Stomach (tissue), 9 donors: Measurements from ENCODE around the gene TCTN2. TPM values are rescaled to one million over a fixed set of nuclear protein-coding genes. Genes with fewer than 3 reads are reported as not detected.

Source experiments
- DNase-seq, 2 donors: peaks; one replicate each; pipeline versions ENCODE4 v3.0.0 to v3.0.0-alpha.2; 2013 to 2019
- H3K27ac ChIP-seq, 5 donors: fragments of 200-600 bp in 4 of 5; sonication (generic) in 4 of 5; one replicate each; pipeline ENCODE4 v1.5.1; 2013 to 2019; ENCODE audit warnings: mild to moderate bottlenecking in 1 of 5, moderate library complexity in 1 of 5
- H3K27me3 ChIP-seq, 3 donors: fragments of 200-600 bp; sonication (generic); one replicate each; pipeline ENCODE4 v1.5.1; 2017 to 2019; ENCODE audit warnings: mixed run types in 1 of 3
- H3K36me3 ChIP-seq, 4 donors: fragments of 200-600 bp; sonication (generic); 1 replicate in 3 of 4; 2 replicates in 1 of 4; pipeline ENCODE4 v1.5.1; 2016 to 2019
- H3K4me1 ChIP-seq, 4 donors: fragments of 200-600 bp; sonication (generic); one replicate each; pipeline ENCODE4 v1.5.1; 2016 to 2019
- H3K4me3 ChIP-seq, 4 donors: fragments of 200-600 bp; sonication (generic) in 3 of 4; one replicate each; pipeline ENCODE4 v1.5.1; 2016 to 2019; ENCODE audit warnings: mild to moderate bottlenecking in 1 of 4
- H3K9me3 ChIP-seq, 4 donors: fragments of 200-600 bp; sonication (generic); one replicate each; pipeline ENCODE4 v1.5.1; 2016 to 2019
- EP300 ChIP-seq: sonication (generic); formaldehyde crosslinking; IDR thresholded peaks from one replicate; pipeline ENCODE4 v1.6.1; 2017; ENCODE audit warnings: antibody characterized with exemption
- POLR2A ChIP-seq, 4 donors: fragments of 450-650 bp; IDR thresholded peaks; one replicate each; pipeline ENCODE4 v1.6.1; 2016; ENCODE audit warnings: antibody characterized with exemption in 4 of 4, control low read depth in 2 of 4, mild to moderate bottlenecking in 1 of 4, moderate library complexity in 1 of 4
- POLR2AphosphoS5 ChIP-seq, 3 donors: sonication (generic); formaldehyde crosslinking; IDR thresholded peaks; one replicate each; pipeline ENCODE4 v1.6.1; 2016; ENCODE audit warnings: antibody characterized with exemption in 3 of 3
- WGBS, 5 donors: extraction: QIAGEN DNeasy Blood & Tissue Kit in 3 of 5; methylation state at CpG; one replicate each; pipeline versions ENCODE4 v1.1.5 to v1.1.7; 2013 to 2018; 5-methylcytosine and 5-hydroxymethylcytosine counted together
- intact Hi-C: fragments of 100-400 bp; cut with DNase I; formaldehyde crosslinking; loops from one replicate; pipeline ENCODE4 v1.15.1; 2023; ENCODE audit warnings: low total_unique reads
- polyA plus RNA-seq, 3 donors: library from polyadenylated mRNA; stranded (reverse); fragments of 200-250 nt; gene quantifications; one replicate each; pipeline ENCODE4 v1.2.3, GENCODE V29; 2013
- total RNA-seq, 5 donors: library from RNA; depleted of rRNA; stranded (reverse); fragments of >200 nt; gene quantifications; one replicate each; pipeline versions ENCODE4 v1.1.0 to v1.2.3, GENCODE V29; 2014 to 2016
- TF ChIP-seq, protein P1 (sequence below), 7 experiments: fragments of 450-650 bp in 4 of 7; fragments of 200-600 bp in 3 of 7; sonication (generic) in 3 of 7; IDR thresholded peaks; one replicate each; pipeline ENCODE4 v1.5.1; 2016 to 2019; ENCODE audit warnings: antibody characterized with exemption in 7 of 7, control low read depth in 2 of 7, mild to moderate bottlenecking in 1 of 7
- donor health status: healthy with polysubstance abuse.
- donor health status: Bipolar disorder and iron deficiency.
- donor health status: healthy.

The TCTN2 gene
- total and polyA plus RNA-seq, 8 donors = 1.2 to 24.1 (median 6.0) TPM

GRCh38 chr12:123750159-123750656 is 79.3 kb downstream of the TCTN2 start:
- WGBS, 5 donors = 93 to 95% (median 93%) methylated on average over 8 of the region's 8 CpGs
- no peaks in the 10 kb centered on the region for H3K9me3 ChIP-seq
- no peaks in the 10 kb centered on the region for H3K4me1 ChIP-seq
- intact Hi-C loops = no loop called here
- DNase-seq = no peak
- H3K36me3 ChIP-seq = peaks cover 67 to 100% (median 98%) of the 10 kb centered on the region in 4 donors
- no peak overlapping the region for H3K27ac ChIP-seq
- H3K4me3 ChIP-seq = no peak overlapping the region
- no peaks in the 10 kb centered on the region for H3K27me3 ChIP-seq
- TF ChIP-seq POLR2A (IDR thresholded peaks at IDR 0.05) = no peak
- TF ChIP-seq EP300 = no peak
- TF ChIP-seq POLR2AphosphoS5 (IDR thresholded peaks at IDR 0.05) = no peak
- TF ChIP-seq, protein P1, sequence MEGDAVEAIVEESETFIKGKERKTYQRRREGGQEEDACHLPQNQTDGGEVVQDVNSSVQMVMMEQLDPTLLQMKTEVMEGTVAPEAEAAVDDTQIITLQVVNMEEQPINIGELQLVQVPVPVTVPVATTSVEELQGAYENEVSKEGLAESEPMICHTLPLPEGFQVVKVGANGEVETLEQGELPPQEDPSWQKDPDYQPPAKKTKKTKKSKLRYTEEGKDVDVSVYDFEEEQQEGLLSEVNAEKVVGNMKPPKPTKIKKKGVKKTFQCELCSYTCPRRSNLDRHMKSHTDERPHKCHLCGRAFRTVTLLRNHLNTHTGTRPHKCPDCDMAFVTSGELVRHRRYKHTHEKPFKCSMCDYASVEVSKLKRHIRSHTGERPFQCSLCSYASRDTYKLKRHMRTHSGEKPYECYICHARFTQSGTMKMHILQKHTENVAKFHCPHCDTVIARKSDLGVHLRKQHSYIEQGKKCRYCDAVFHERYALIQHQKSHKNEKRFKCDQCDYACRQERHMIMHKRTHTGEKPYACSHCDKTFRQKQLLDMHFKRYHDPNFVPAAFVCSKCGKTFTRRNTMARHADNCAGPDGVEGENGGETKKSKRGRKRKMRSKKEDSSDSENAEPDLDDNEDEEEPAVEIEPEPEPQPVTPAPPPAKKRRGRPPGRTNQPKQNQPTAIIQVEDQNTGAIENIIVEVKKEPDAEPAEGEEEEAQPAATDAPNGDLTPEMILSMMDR (IDR thresholded peaks at IDR 0.05) = no peak

DNA sequence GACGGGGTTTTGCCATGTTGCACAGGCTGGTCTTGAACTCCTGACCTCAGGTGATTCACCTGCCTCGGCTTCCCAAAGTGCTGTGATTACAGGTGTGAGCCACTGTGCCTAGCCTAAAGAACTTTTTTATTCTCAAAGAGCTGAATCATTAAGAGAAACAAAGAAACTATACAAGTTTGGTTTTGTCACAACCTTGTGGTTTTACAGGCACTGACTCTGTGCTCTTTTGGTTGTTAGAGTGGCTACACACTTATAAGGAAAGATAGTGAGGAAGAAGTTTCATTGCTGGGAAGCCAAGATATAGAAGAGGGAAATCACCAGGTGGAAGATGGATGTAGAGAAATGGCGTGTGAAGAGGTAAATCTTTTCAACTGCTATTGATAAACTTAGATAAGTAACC is 81.1 kb downstream of the TCTN2 start:
- DNase-seq = no peak

DNA sequence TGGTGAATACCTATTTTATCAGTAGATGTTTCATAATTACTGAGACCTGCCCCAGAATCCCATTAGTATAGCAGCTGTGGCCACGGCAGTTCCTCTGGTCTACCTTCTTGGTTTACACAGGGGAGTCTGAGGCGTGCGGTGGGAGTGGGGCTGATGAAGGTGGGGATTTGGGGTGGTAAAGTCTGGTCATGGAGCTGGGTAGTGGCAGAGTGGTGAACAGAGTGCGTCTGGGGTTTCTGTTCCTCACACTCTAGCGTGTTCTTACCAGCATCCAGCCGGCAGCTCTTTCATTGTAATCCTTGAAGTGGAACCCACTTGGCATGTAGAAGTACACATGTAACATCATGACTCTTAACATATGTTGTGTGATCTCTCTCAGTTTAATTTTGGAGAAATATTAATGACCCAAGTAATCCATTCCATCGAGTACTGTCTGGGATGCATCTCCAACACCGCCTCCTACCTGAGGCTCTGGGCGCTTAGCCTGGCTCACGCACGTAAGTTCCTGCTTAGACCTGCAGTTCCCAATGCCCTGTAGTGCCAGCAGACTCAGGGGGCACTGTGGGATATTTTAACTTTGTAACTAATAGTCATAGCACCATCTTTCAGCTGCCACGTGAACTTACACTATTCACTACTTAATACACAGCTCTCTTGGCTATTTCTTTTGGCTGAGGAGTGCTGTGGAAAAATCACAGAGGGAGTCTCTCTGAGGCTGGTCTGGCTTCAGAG is 83.3 kb downstream of the TCTN2 start:
- Histone ChIP-seq H3K27ac (no peak overlapping the region), H3K9me3 (no peaks in the 10 kb centered on the region), H3K4me3 (no peak overlapping the region), H3K4me1 (no peaks in the 10 kb centered on the region), H3K27me3 (no peaks in the 10 kb centered on the region), H3K36me3 (peaks cover 59 to 99% (median 97%) of the 10 kb centered on the region in 4 donors)
- TF ChIP-seq POLR2A (IDR thresholded peaks at IDR 0.05) (no peak), POLR2AphosphoS5 (IDR thresholded peaks at IDR 0.05) (no peak), EP300 (no peak)
- TF ChIP-seq, protein P1 (IDR thresholded peaks at IDR 0.05) = no peak
- WGBS, 5 donors = 91 to 97% (median 94%) methylated on average over 12 of the region's 12 CpGs
- no peak for DNase-seq
- intact Hi-C loops = no loop called here

More for the DNA sequence above, 81.1 kb downstream of the TCTN2 start:
- 85 to 89% (median 86%) methylated on average over 3 of the region's 3 CpGs for WGBS, 5 donors
- Histone ChIP-seq H3K4me1 (no peaks in the 10 kb centered on the region), H3K9me3 (no peaks in the 10 kb centered on the region), H3K27ac (no peak overlapping the region), H3K4me3 (no peak overlapping the region), H3K27me3 (no peaks in the 10 kb centered on the region), H3K36me3 (peaks cover 65 to 100% (median 96%) of the 10 kb centered on the region in 4 donors)
- TF ChIP-seq EP300 (no peak), POLR2A (IDR thresholded peaks at IDR 0.05) (no peak), POLR2AphosphoS5 (IDR thresholded peaks at IDR 0.05) (no peak)
- TF ChIP-seq, protein P1 (IDR thresholded peaks at IDR 0.05) = no peak
- intact Hi-C loops = no loop called here

- intact Hi-C loops = no loop called here
- WGBS, 5 donors = 71 to 88% (median 88%) methylated on average over 6 of the region's 6 CpGs
- Histone ChIP-seq H3K36me3 (peaks cover 28 to 81% (median 70%) of the 10 kb centered on the region in 4 donors), H3K4me3 (no peak overlapping the region), H3K9me3 (no peaks in the 10 kb centered on the region), H3K27me3 (peaks cover 2 to 16% (median 10%) of the 10 kb centered on the region in 3 donors), H3K4me1 (peaks cover 12 to 14% (median 13%) of the 10 kb centered on the region in 4 donors), H3K27ac (no peak overlapping the region)
- peak in 1 of 2 donors; percentile 26 for DNase-seq
- TF ChIP-seq, protein P1 (IDR thresholded peaks at IDR 0.05) = no peak
- TF ChIP-seq POLR2A (IDR thresholded peaks at IDR 0.05) (no peak), EP300 (no peak), POLR2AphosphoS5 (IDR thresholded peaks at IDR 0.05) (no peak)
Observed at GRCh38 chr12:123757561-123757960, 86.6 kb downstream of the TCTN2 start.

Other genes starting within 250 kb of the TCTN2 start
- 1 to 10 TPM; 2.0 to 5.3 (median 3.8) TPM for gene RILPL2, start 234.4 kb upstream of the TCTN2 start, total RNA-seq
- 1 to 10 TPM; 4.6 to 5.9 (median 5.5) TPM for gene RILPL2, start 234.4 kb upstream of the TCTN2 start, polyA plus RNA-seq
- gene SNRNP35, start 213.0 kb upstream of the TCTN2 start, total RNA-seq = 10 to 100 TPM in 4 of 5 donors, 1 to 10 TPM in 1; 5.8 to 55.0 (median 22.8) TPM
- gene SNRNP35, start 213.0 kb upstream of the TCTN2 start, polyA plus RNA-seq = 10 to 100 TPM; 34.1 to 47.3 (median 45.8) TPM
- 10 to 100 TPM in 3 of 5 donors, 1 to 10 TPM in 2; 2.7 to 42.3 (median 13.9) TPM for gene RILPL1, start 137.4 kb upstream of the TCTN2 start, total RNA-seq
- gene RILPL1, start 137.4 kb upstream of the TCTN2 start, polyA plus RNA-seq = 1 to 10 TPM; 3.8 to 9.3 (median 4.9) TPM
- gene TMED2, start 86.6 kb upstream of the TCTN2 start, total RNA-seq = 100 to 1,000 TPM in 3 of 5 donors, 10 to 100 TPM in 2; 66.5 to 463 (median 125) TPM
- gene TMED2, start 86.6 kb upstream of the TCTN2 start, polyA plus RNA-seq = 10 to 100 TPM; 60.1 to 77.3 (median 63.1) TPM
- gene DDX55, start 69.0 kb upstream of the TCTN2 start, total RNA-seq = 10 to 100 TPM; 18.5 to 78.2 (median 20.4) TPM
- 10 to 100 TPM in 2 of 3 donors, 1 to 10 TPM in 1; 7.5 to 17.6 (median 10.9) TPM for gene DDX55, start 69.0 kb upstream of the TCTN2 start, polyA plus RNA-seq
- gene EIF2B1, start 37.4 kb upstream of the TCTN2 start, total RNA-seq = 100 to 1,000 TPM in 3 of 5 donors, 10 to 100 TPM in 2; 33.6 to 194 (median 123) TPM
- 10 to 100 TPM; 20.0 to 31.9 (median 29.1) TPM for gene EIF2B1, start 37.4 kb upstream of the TCTN2 start, polyA plus RNA-seq
- gene GTF2H3, start 37.3 kb upstream of the TCTN2 start, total RNA-seq = 10 to 100 TPM in 1 of 5 donors, 1 to 10 TPM in 3, not detected in 1; 2.9 to 40.2 (median 6.1) TPM
- gene GTF2H3, start 37.3 kb upstream of the TCTN2 start, polyA plus RNA-seq = 10 to 100 TPM in 1 of 3 donors, 1 to 10 TPM in 2; 5.2 to 10.3 (median 7.8) TPM
- 10 to 100 TPM in 3 of 5 donors, 1 to 10 TPM in 2; 4.7 to 91.2 (median 46.5) TPM for gene ATP6V0A2, start 41.2 kb downstream of the TCTN2 start, total RNA-seq
- gene ATP6V0A2, start 41.2 kb downstream of the TCTN2 start, polyA plus RNA-seq = 1 to 10 TPM; 2.1 to 3.8 (median 3.3) TPM
- under 1 TPM in 2 of 5 donors, not detected in 3; under 0.01 to 0.92 TPM for gene DNAH10, start 91.2 kb downstream of the TCTN2 start, total RNA-seq
- gene DNAH10, start 91.2 kb downstream of the TCTN2 start, polyA plus RNA-seq = under 1 TPM; 0.03 to 0.25 (median 0.15) TPM